ENCODE measurements around the gene MAPK14. TPM values are rescaled to one million over a fixed set of nuclear protein-coding genes. Genes with fewer than 3 reads are reported as not detected.

MAPK14 gene
- total and polyA plus RNA-seq, 2 donors (not counting 1 experiment from before 2014, with no cell fraction given): 55.9 to 57.8 TPM

DNA sequence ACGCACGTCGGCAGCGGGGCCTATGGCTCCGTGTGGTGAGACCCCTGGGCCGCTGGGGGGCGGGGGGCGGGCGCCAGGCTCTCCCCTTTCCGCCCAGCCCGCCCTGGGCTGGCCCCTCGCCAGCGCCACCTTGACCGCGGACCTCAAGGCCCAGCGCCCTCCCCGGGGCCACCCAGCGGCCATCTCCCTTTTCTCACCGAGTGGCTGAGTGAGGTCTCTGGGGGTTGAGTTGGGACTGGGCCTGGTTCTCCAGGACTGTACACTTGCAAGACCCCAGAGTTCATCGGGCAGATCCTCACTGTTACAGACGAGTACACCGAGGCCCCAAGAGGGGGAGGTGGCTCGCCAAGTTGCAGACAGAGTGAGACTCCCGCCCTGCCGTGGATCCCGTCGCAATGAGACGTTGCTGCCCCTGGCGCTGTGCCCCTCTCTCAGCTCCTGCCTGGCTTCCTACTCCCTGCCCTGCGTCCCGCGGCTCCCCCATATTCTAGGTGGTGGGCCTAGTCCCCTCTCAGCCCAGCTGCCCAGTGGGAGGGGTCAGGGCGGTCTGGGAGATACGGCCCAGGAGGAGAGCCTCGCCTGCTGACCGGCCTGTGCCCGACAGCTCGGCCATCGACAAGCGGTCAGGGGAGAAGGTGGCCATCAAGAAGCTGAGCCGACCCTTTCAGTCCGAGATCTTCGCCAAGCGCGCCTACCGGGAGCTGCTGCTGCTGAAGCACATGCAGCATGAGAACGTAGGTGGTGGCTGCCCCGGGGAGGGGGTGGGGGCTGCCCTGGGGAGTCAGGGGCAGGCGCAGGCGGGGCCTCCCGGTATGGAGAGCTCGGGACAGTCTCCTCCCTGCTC lies 103.3 kb downstream of the MAPK14 start:
- H3K27me3 ChIP-seq (ENCODE audit: control insufficient read depth, insufficient read depth, low read length): no peaks in the 10 kb centered on the region
- peak overlapping the region; percentile 5 for H2AFZ ChIP-seq (ENCODE audit: low read length)
- H3K9me3 ChIP-seq (ENCODE audit: control insufficient read depth, insufficient read depth, low read depth, low read length): no peaks in the 10 kb centered on the region
- H3K4me1 ChIP-seq (ENCODE audit: control insufficient read depth, extremely low read depth, insufficient read depth, low read length): peaks cover 31% of the 10 kb centered on the region
- no peak for TF ChIP-seq EZH2 (IDR thresholded peaks at IDR 0.05; ENCODE audit: low read length, missing control alignments)
- H3K4me2 ChIP-seq (ENCODE audit: extremely low read depth, insufficient read depth, low read length): peak overlapping the region; percentile 66
- no peak overlapping the region for H3K4me3 ChIP-seq (replicated peaks in 1 of 4; ENCODE audit: control extremely low read depth in 1 of 4, insufficient read depth in 1 of 4, low read depth in 3 of 4, low read length in 4 of 4)
- H3K79me2 ChIP-seq (ENCODE audit: control insufficient read depth, insufficient read depth, low read length): no peaks in the 10 kb centered on the region
- H4K20me1 ChIP-seq (ENCODE audit: control insufficient read depth, extremely low read depth, insufficient read depth, low read length): no peaks in the 10 kb centered on the region
- H3K9ac ChIP-seq (ENCODE audit: insufficient read depth, low read length): peak overlapping the region; percentile 20
- H3K27ac ChIP-seq (ENCODE audit: insufficient read depth, low read length): peak overlapping the region; percentile 49
- no peak for DNase-seq (ENCODE audit: low read depth in 2 of 2)
- no peaks in the 10 kb centered on the region for H3K36me3 ChIP-seq (ENCODE audit: control insufficient read depth, insufficient read depth, low read length)

DNA sequence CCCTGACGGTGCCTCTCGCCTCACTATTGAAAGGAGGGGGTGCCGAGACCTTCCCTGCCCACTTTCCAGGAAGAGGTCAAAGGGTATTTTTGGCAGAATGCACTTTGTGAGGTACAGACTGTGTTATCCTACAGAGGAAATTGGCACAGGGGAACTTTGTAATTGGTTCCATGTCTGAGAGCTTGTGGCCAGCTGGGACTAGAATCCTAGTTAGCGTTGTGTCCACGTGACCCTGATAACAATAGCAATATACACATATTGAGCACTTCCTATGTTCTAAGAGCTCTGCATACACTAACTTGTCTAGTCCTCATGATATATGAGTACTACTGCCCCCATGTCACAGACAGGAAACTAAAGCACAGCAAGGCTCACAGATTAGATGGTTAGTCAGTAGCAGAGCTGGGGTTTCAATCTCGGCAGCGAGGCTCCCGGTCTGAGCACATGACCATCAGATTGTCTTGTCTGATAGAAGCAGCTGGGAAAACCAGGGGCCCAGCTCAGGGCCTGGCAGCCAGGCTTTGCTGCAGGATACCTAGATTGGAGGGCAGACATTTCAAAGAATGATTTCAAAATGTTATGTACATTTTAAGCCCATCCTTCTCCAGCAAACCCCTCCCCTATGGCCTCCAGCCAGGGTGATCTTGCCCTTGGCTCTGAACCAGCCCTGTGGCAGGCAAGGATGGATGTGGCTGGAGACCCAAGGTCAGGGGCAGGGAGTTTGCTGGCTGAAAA lies 104.1 kb downstream of the MAPK14 start:
- TF ChIP-seq EZH2 (IDR thresholded peaks at IDR 0.05; ENCODE audit: low read length, missing control alignments): no peak
- TF ChIP-seq CTCF (conservative IDR thresholded peaks at IDR 0.05 in 1 of 2, IDR thresholded peaks at IDR 0.05 in 1 of 2; ENCODE audit: low read depth in 1 of 2, low read length in 2 of 2): no peak
- peaks cover 29% of the 10 kb centered on the region for H3K4me1 ChIP-seq (ENCODE audit: control insufficient read depth, extremely low read depth, insufficient read depth, low read length)
- peak overlapping the region; percentile 25 for H2AFZ ChIP-seq (ENCODE audit: low read length)
- peak overlapping the region in 1 of 4 experiments; percentile 5 for H3K4me3 ChIP-seq (replicated peaks in 1 of 4; ENCODE audit: control extremely low read depth in 1 of 4, insufficient read depth in 1 of 4, low read depth in 3 of 4, low read length in 4 of 4)
- no peaks in the 10 kb centered on the region for H3K79me2 ChIP-seq (ENCODE audit: control insufficient read depth, insufficient read depth, low read length)
- H3K36me3 ChIP-seq (ENCODE audit: control insufficient read depth, insufficient read depth, low read length): no peaks in the 10 kb centered on the region
- no peaks in the 10 kb centered on the region for H3K9me3 ChIP-seq (ENCODE audit: control insufficient read depth, insufficient read depth, low read depth, low read length)
- H3K4me2 ChIP-seq (ENCODE audit: extremely low read depth, insufficient read depth, low read length): peak overlapping the region; percentile 66
- H3K27me3 ChIP-seq (ENCODE audit: control insufficient read depth, insufficient read depth, low read length): no peaks in the 10 kb centered on the region
- no peak overlapping the region for H3K9ac ChIP-seq (ENCODE audit: insufficient read depth, low read length)
- H3K27ac ChIP-seq (ENCODE audit: insufficient read depth, low read length): peak overlapping the region; percentile 49
- no peaks in the 10 kb centered on the region for H4K20me1 ChIP-seq (ENCODE audit: control insufficient read depth, extremely low read depth, insufficient read depth, low read length)
- peak; percentile 48 to 86 for DNase-seq (ENCODE audit: low read depth in 2 of 2)

- peaks cover 22% of the 10 kb centered on the region for H3K4me1 ChIP-seq (ENCODE audit: control insufficient read depth, extremely low read depth, insufficient read depth, low read length)
- H3K4me2 ChIP-seq (ENCODE audit: extremely low read depth, insufficient read depth, low read length): no peak overlapping the region
- no peaks in the 10 kb centered on the region for H4K20me1 ChIP-seq (ENCODE audit: control insufficient read depth, extremely low read depth, insufficient read depth, low read length)
- DNase-seq (ENCODE audit: low read depth in 2 of 2): no peak
- no peaks in the 10 kb centered on the region for H3K27me3 ChIP-seq (ENCODE audit: control insufficient read depth, insufficient read depth, low read length)
- no peak for TF ChIP-seq EZH2 (IDR thresholded peaks at IDR 0.05; ENCODE audit: low read length, missing control alignments)
- no peak for TF ChIP-seq CTCF (conservative IDR thresholded peaks at IDR 0.05 in 1 of 2, IDR thresholded peaks at IDR 0.05 in 1 of 2; ENCODE audit: low read depth in 1 of 2, low read length in 2 of 2)
- no peak overlapping the region for H3K9ac ChIP-seq (ENCODE audit: insufficient read depth, low read length)
- no peak overlapping the region for H3K4me3 ChIP-seq (replicated peaks in 1 of 4; ENCODE audit: control extremely low read depth in 1 of 4, insufficient read depth in 1 of 4, low read depth in 3 of 4, low read length in 4 of 4)
- no peaks in the 10 kb centered on the region for H3K79me2 ChIP-seq (ENCODE audit: control insufficient read depth, insufficient read depth, low read length)
- H3K36me3 ChIP-seq (ENCODE audit: control insufficient read depth, insufficient read depth, low read length): no peaks in the 10 kb centered on the region
- H3K9me3 ChIP-seq (ENCODE audit: control insufficient read depth, insufficient read depth, low read depth, low read length): no peaks in the 10 kb centered on the region
- no peak overlapping the region for H2AFZ ChIP-seq (ENCODE audit: low read length)
- H3K27ac ChIP-seq (ENCODE audit: insufficient read depth, low read length): no peak overlapping the region
Observed at GRCh38 chr6:36132246-36132895, 104.8 kb downstream of the MAPK14 start.

All from fibroblast of lung (primary cell).